ENCODE data around the gene LRP1B.

DNA sequence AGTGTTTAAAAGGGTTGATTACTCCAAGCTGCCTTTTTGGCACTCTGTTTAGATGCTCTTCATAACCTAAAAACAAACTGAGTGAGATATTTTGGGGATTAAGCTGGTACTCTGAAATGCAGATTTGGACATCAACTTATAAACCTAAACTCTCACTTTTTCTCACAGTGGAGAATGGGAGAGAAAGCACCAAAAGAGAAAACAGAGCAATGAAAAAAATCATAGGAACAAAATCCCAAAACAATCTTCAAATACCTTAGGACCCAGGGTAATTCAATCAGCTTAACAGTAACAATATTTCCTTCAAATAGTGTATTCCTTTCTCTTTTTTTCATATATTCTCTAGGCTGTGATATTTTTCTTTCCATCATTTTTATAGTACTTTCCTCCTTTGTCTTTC, 11.5 kb downstream of the LRP1B start:
- no peak for TF ChIP-seq CTCF (IDR thresholded peaks at IDR 0.05; ENCODE audit: low read depth, low read length, missing input control)
- TF ChIP-seq, protein P1, sequence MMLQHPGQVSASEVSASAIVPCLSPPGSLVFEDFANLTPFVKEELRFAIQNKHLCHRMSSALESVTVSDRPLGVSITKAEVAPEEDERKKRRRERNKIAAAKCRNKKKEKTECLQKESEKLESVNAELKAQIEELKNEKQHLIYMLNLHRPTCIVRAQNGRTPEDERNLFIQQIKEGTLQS (IDR thresholded peaks at IDR 0.05): no peak
